Activated T-cell treated with anti-CD3 and anti-CD28 coated beads, Interleukin-2, amount 50 U/mL, for 72 hours (primary cell): ENCODE measurements around the gene NECTIN2. TPM values are rescaled to one million over a fixed set of nuclear protein-coding genes. Genes with fewer than 3 reads are reported as not detected.
"Not testable (repeated sequence)": the region's sequence is repeated elsewhere in the genome, so short reads cannot be mapped to it uniquely, and the experiment has no call there.

Experiments
- ATAC-seq, 2 donors: fragments of 150-1000 bp; cut with Tn5 transposase; replicated peaks in 1 of 2; 2 replicates each; pipeline ENCODE4 v1.10.0; 2021; ENCODE audit warnings: moderate library complexity in 2 of 2, mild to moderate bottlenecking in 1 of 2
- DNase-seq, 2 donors: peaks; one replicate each; pipeline ENCODE4 v3.0.0; 2021 to 2022; ENCODE audit warnings: mixed read lengths in 1 of 2
- H3K27ac Mint-ChIP-seq: one replicate; pipeline ENCODE4 v1.8.0; 2022; ENCODE audit warnings: mild to moderate bottlenecking, moderate library complexity, mixed read lengths
- H3K27me3 Mint-ChIP-seq: one replicate; pipeline ENCODE4 v1.8.0; 2022; ENCODE audit warnings: low read depth, mixed read lengths
- H3K36me3 Mint-ChIP-seq, 2 donors: one replicate each; pipeline ENCODE4 v1.8.0; 2022; ENCODE audit warnings: mixed read lengths in 2 of 2, mild to moderate bottlenecking in 1 of 2; ENCODE audit not compliant: insufficient read depth in 2 of 2
- H3K4me1 Mint-ChIP-seq: one replicate; pipeline ENCODE4 v1.8.0; 2022; ENCODE audit warnings: low read depth, mixed read lengths
- H3K4me3 Mint-ChIP-seq, 2 donors: one replicate each; pipeline ENCODE4 v1.8.0; 2022; ENCODE audit warnings: mild to moderate bottlenecking in 2 of 2, mixed read lengths in 2 of 2, moderate library complexity in 2 of 2
- H3K9me3 Mint-ChIP-seq, 2 donors: one replicate each; pipeline ENCODE4 v1.8.0; 2022; ENCODE audit warnings: mixed read lengths in 2 of 2
- total RNA-seq, 2 donors: library from RNA; stranded (reverse); gene quantifications; one replicate each; pipeline ENCODE4 v1.2.3, GENCODE V29; 2022

NECTIN2 gene
- total RNA-seq, 2 donors from 2014 or later: 2.8 to 3.3 TPM

DNA sequence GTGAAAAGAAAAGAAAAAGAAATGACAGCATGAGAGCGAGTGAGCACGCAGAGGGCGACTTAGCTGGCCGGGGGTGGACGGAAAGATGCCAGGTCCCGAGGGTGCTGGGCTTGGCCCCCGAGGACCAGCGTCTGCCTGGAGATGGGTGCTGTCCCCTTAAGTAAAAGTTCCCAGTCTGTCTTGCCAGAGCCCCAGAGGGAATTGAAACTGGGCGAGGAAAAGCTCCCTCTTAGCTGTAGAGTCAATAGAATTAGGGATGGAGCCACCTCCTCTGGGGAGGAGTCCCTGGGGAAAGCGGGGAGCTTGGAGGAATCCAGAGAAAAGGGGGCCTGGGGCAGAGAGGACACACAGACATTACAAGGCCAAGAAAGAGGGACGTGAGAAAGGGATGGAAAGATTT, 23.9 kb upstream of the NECTIN2 start:
- Mint-ChIP-seq H3K36me3 (no peaks in the 10 kb centered on the region), H3K9me3 (no peaks in the 10 kb centered on the region), H3K4me1 (no peaks in the 10 kb centered on the region), H3K27ac (no peak overlapping the region), H3K27me3 (no peaks in the 10 kb centered on the region), H3K4me3 (no peak overlapping the region)
- DNase-seq (no peak), ATAC-seq (no peak)

DNA sequence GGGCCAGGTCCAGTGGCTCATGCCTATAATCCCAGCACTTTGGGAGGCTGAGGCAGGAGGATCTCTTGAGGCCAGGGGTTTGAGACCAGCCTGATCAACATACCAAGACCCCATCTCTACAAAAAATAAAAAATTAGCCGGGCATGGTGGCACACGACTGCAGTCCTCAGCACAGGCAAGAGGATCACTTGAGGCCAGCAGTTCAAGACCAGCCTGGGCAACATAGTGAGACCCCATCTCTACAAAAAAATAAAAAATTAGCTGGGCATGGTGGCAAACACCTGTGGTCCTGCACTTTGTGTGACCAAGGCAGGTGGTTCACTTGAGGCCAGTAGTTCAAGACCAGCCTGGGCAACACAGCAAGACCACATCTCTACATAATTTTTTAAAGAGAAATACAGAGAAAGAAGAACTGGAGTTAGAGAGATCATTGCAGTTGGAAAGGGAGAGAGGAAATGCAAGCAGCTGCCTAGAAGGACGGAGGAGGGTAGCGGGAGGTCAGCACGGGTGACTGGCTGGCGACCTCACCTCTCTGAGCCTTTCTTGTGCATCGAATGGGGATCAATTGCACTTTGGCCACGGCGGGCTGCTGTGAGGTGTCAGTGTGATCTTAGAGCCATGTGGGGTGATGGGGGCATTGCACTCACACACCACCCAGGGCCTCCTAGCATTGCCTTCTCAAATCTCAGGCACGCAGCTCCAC, 23.3 kb upstream of the NECTIN2 start:
- no peak for ATAC-seq
- Mint-ChIP-seq H3K27ac (no peak overlapping the region), H3K4me1 (no peaks in the 10 kb centered on the region), H3K27me3 (no peaks in the 10 kb centered on the region), H3K4me3 (no peak overlapping the region), H3K9me3 (no peaks in the 10 kb centered on the region), H3K36me3 (no peaks in the 10 kb centered on the region)
- DNase-seq: no peak

DNA sequence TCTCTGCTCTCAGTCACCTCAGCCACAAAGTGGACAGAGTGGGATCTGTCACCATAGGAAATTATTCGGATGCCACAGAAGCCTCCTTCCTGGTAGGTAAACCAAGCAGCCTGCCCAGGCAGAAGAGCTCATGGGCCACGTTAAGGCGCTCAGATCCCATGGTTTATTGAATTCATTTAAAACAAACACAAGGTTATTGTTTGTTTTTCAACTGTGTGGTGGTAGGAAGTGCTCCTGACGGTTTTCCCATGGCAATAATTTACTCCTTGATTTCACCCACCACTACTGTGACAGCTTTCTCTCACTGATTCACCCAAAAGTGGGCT, 22.8 kb upstream of the NECTIN2 start:
- Mint-ChIP-seq H3K27me3 (no peaks in the 10 kb centered on the region), H3K4me3 (no peak overlapping the region), H3K27ac (no peak overlapping the region), H3K4me1 (no peaks in the 10 kb centered on the region), H3K9me3 (no peaks in the 10 kb centered on the region), H3K36me3 (no peaks in the 10 kb centered on the region)
- no peak for ATAC-seq
- DNase-seq: no peak

DNA sequence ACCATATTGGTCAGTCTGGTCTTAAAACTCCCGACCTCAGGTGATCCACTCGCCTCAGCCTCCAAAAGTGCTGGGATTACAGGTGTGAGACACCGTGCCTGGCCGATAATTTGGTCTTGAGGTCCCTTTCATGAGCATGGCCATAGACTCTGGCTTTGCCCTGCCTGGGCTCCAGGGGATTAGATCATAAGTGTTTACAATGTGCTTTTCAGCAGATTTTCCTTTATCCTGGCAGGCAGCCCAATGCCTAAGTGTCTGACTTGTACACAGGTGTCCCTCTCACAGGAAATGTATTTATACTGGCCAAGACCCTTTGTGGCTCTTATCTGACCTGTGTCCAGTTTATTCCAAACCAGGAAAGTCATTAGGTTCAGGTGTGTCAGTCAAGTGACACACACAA, 21.3 kb upstream of the NECTIN2 start:
- ATAC-seq (no peak), DNase-seq (no peak)
- Mint-ChIP-seq H3K4me3 (no peak overlapping the region), H3K9me3 (no peaks in the 10 kb centered on the region), H3K27me3 (no peaks in the 10 kb centered on the region), H3K4me1 (no peaks in the 10 kb centered on the region), H3K27ac (no peak overlapping the region), H3K36me3 (no peaks in the 10 kb centered on the region)

DNA sequence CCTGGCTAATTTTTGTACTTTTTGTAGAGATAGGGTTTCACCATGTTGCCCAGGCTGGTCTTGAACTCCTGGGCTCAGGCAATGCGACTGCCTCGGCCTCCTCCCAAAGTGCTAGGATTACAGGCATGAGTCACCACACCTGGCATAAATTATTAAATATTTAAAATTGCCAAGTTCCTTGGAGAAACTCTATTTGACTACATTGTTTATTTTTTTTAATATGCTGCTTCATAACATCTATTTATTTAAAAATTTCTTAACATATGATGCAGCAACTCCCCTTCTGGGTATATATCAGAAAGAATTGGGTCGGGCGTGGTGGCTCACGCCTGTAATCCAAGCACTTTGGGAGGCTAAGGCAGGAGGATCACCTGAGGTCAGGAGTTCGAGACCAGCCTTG, 13.2 kb upstream of the NECTIN2 start:
- not testable (repeated sequence) for H3K9me3 Mint-ChIP-seq, ATAC-seq, DNase-seq, H3K27me3 Mint-ChIP-seq, H3K4me1 Mint-ChIP-seq, H3K36me3 Mint-ChIP-seq, H3K4me3 Mint-ChIP-seq, H3K27ac Mint-ChIP-seq

DNA sequence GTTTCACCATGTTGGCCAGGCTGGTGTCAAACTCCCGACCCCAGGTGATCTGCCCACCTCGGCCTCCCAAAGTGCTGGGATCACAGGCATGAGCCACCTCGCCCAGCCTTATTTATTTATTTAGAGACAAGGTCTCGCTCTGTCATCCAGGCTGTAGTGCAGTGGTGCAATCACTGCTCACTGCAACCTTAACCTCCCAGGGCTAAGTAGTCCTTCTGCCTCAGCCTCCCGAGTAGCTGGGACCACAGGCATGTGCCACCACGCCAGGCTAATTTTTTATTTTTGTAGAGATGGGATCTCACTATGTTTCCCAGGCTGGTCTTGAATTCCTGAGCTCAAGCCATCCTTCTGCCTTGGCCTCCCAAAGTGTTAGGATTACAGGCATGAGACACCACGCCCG, 11.7 kb upstream of the NECTIN2 start:
- not testable (repeated sequence) for H3K36me3 Mint-ChIP-seq, H3K4me1 Mint-ChIP-seq, H3K27ac Mint-ChIP-seq, H3K9me3 Mint-ChIP-seq, H3K27me3 Mint-ChIP-seq, ATAC-seq, H3K4me3 Mint-ChIP-seq, DNase-seq

DNA sequence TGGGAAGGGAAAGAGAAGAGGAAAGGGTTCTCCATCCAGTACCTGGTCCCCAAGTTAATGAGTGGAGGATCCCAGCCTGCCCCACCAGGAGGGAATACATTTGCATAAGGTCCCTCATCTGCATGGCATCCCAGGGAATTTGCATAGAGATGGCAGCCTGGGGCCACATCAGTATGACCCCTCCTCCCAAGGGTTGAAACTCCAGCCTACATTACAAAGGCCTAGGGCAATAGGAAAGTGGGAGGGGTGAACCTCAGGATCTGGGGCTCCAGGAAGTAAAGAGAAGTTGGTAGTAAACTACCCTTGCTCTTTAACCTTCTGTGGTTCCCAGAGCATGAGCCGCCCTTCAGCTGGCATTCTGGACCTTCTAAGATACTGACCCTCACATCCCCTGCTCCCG, 6.8 kb upstream of the NECTIN2 start:
- ATAC-seq: no peak
- Mint-ChIP-seq H3K36me3 (no peaks in the 10 kb centered on the region), H3K27me3 (no peaks in the 10 kb centered on the region), H3K9me3 (no peaks in the 10 kb centered on the region), H3K4me1 (no peaks in the 10 kb centered on the region), H3K4me3 (no peak overlapping the region), H3K27ac (no peak overlapping the region)
- no peak for DNase-seq

DNA sequence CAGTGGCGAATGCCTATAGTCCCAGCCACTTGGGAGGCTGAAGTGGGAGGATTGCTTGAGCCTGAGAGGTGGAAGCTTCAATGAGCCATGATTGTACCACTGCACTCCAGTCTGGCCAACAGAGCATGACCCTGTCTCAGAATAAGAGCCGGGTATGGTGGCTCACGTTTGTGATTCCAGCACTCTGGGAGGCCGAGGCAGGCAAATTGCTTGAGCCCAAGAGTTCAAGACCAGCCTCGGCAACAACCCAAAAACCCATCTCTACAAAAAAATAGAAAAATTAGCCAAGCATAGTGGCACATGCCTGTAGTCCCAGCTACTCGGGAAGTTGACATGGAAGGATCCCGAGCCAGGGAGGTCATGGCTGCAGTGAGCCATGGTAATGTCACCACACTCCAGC, 5.3 kb upstream of the NECTIN2 start:
- no peak for DNase-seq
- Mint-ChIP-seq H3K4me3 (no peak overlapping the region), H3K27me3 (no peaks in the 10 kb centered on the region), H3K4me1 (peaks cover 10% of the 10 kb centered on the region), H3K9me3 (no peaks in the 10 kb centered on the region), H3K36me3 (no peaks in the 10 kb centered on the region), H3K27ac (no peak overlapping the region)
- ATAC-seq: no peak

DNA sequence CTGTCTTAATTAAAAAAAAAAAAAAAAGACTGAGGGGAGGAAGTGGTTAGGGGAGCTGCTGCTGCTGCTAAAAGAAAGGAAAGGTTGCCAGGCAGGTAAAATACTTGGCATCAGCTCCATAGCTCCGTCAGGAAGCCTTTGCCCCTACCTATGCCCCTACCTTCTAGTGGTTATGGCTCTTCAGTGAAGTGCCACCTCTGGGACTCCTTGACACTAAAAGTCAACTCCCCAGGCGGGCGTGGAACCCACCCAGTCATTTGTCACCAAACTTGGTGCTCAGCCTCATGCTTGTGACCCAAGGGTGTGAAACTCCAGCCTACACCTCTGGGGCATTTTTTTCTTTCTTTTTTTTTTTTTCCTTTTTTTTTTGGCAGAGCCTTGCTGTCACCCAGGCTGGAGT, 4.9 kb upstream of the NECTIN2 start:
- Mint-ChIP-seq H3K27me3 (no peaks in the 10 kb centered on the region), H3K36me3 (no peaks in the 10 kb centered on the region), H3K27ac (no peak overlapping the region)

DNA sequence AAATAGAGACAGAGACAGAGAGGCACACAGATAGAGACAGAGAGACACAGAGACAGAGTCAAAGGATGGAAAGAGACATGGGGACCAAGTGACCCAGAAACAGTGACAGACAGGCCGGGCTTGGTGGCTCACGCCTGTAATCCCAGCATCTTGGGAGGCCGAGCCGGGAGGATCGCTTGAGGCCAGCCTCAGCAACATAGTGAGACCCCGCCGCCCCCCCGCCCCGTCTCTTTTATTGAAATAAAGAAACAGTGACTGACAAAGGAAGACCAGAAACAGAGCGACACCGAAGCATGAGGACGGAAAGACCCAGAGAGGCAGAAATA, 848 bp upstream of the NECTIN2 start:
- DNase-seq (no peak), ATAC-seq (peak; percentile 1 to 4)
- Mint-ChIP-seq H3K27ac (no peak overlapping the region), H3K4me3 (peak overlapping the region; percentile 86 to 87), H3K36me3 (no peaks in the 10 kb centered on the region), H3K9me3 (no peaks in the 10 kb centered on the region), H3K4me1 (peaks cover 19% of the 10 kb centered on the region), H3K27me3 (peaks cover 35% of the 10 kb centered on the region)

More for the DNA sequence above, 4.9 kb upstream of the NECTIN2 start:
- no peaks in the 10 kb centered on the region for H3K9me3 Mint-ChIP-seq
- no peak overlapping the region for H3K4me3 Mint-ChIP-seq
- H3K4me1 Mint-ChIP-seq: peaks cover 10% of the 10 kb centered on the region
- no peak for ATAC-seq
- DNase-seq: no peak

DNA sequence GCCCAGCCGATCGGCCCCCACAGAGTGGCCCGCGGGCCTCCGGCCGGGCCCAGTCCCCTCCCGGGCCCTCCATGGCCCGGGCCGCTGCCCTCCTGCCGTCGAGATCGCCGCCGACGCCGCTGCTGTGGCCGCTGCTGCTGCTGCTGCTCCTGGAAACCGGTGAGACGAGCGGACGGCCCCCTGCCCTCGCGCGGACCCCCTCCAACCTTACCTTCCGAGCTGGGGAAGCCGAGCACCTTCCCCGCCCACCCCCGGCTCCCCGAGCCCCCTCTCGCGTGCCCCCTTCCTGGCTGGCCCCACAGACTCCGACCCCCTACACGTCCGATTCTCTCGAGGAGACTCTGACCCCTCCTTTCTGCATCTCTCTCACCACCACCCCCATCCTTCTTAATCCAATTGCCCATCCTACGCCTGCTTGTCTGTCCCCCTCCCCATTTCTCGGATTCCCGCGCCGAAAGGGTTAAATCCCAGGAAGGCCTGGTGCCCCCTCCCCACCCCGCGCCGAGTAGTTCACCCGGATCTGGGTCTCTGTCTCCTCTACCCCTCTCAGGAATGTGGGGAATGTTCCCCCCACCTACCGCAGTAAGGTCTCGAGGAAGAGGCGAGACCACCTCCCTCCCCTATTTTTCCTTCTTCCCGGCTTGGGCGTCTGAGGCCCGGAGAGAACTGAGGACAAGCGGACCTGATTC, 502 bp downstream of the NECTIN2 start:
- DNase-seq (no peak), ATAC-seq (no peak)
- no peaks in the 10 kb centered on the region for H3K36me3 Mint-ChIP-seq
- H3K27me3 Mint-ChIP-seq: peaks cover 40% of the 10 kb centered on the region
- H3K9me3 Mint-ChIP-seq: no peaks in the 10 kb centered on the region
- peak overlapping the region; percentile 82 to 87 for H3K4me3 Mint-ChIP-seq
- no peak overlapping the region for H3K27ac Mint-ChIP-seq
- peaks cover 19% of the 10 kb centered on the region for H3K4me1 Mint-ChIP-seq

DNA sequence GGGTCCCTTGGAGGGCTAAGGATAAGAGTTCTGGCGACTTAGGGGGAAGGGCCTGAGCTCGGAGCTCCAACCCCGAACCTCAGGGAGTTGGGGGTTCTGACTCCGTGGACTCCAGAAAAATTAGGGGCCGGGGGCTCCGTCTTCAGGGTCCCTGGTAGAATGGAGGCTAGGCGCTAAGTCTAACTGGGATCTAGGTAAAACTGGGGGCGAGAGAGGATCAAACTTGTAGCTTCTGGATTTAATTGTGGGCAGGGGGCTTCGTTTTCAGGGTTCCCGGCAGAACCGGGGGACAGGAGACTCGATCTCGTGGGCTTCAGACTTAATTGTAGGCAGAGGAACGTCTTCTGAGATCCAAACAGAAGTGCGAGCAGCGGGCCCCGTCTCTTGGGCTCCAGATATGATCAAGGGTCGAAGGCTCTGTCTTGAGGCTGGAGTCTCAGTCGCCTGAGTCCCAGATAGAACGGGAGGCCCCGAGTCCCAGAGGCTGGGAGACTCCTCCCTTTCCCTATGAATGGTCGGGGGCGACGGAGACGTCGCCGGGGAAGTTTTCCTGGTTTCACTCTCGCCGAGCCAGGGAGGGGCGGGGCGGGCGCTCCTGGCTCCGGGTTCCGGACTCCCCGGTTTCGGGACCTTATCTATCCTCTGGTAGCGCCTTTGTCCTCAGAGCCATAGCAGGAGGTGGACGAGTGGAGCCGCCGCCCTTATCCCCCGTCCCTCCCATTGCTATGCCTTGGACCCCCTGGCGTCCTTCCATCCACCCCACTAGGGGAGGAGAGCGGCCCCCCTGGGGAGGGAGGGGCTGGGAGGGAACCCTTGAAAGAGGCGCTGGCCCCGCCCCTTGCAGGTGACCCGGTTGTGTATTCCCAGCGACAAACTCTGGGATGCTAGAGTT, 1.3 kb downstream of the NECTIN2 start:
- DNase-seq (peak; percentile 12 to 16), ATAC-seq (no peak)
- Mint-ChIP-seq H3K4me1 (peaks cover 19% of the 10 kb centered on the region), H3K27ac (no peak overlapping the region), H3K36me3 (no peaks in the 10 kb centered on the region), H3K9me3 (no peaks in the 10 kb centered on the region), H3K27me3 (peaks cover 48% of the 10 kb centered on the region), H3K4me3 (peak overlapping the region; percentile 82 to 87)

DNA sequence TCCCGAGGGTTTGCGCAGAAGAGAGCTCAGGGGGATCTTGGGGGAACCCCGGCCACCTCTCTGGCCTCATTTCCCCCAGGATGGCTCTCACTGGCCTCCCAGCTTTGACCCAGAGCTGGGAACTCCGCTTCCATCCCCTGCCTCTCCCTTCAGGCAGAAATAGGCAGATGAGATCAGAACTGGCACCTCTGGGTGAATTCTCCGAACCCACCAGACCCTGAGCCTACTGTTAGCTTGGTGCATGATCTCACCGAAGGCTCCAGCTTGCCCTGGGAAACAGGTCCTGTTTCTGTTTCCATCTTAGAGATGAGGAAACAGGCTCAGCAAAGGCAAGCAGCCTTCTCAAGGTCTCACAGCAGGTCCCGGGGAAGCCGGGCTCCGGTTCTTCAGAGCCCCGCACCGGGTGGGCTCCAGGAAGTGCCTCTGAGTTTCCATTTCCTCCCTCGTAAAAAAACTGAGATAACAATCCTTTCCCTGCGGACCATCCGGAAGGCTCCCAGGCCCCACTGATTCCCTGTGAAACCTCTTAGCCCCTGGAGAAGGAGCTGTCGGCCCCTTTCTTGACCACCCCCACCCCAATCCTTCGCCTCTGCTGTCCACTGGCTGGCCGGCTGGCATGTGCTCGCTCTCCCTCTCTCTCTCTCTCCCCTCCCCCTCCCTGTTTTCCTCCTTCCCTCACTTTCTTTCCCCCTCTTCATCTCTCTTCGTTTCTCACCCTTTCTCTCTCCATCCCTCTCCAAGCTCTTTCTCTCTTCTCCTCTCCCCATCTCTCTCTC, 2.1 kb downstream of the NECTIN2 start:
- H3K36me3 Mint-ChIP-seq: no peaks in the 10 kb centered on the region
- H3K9me3 Mint-ChIP-seq: no peaks in the 10 kb centered on the region
- ATAC-seq (no peak), DNase-seq (no peak)
- peaks cover 51% of the 10 kb centered on the region for H3K27me3 Mint-ChIP-seq
- H3K4me3 Mint-ChIP-seq: peak overlapping the region; percentile 22 to 48
- no peak overlapping the region for H3K27ac Mint-ChIP-seq
- H3K4me1 Mint-ChIP-seq: peaks cover 19% of the 10 kb centered on the region
